Measurements from ENCODE around the gene SPOCD1.

The SPOCD1 gene

GRCh38 chr1:31754397-31754796, 61.4 kb downstream of the SPOCD1 start:
- DNase-seq: no peak

- DNase-seq: no peak
These were observed 62.0 kb downstream of the SPOCD1 start for GRCh38 chr1:31753707-31754349.

DNA sequence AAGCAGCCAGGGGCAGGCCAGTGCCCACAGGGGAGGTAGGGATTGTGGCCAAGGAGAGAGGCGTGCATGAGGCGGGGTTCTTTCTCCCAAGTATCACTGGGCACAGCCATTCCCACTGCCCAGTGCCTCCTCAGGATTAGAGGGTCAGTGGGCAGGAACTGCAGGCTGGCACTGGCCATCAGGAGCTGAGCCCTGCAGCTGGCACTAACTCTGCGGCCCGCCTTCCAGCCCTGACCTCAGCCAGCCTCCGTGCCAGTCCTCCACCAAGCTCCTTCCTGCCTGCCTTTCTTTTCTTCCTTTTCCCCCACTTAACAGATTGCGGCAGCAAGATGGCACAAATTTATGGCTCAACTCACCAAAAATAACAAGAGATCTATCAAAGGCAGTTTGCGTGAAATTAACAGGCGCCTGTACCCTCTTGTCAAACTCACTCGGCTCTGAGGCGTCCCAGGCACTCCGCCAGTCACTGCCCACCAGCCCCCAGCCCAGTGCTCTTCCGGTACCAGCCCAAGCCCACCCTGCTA, 62.8 kb downstream of the SPOCD1 start:
- no peak for DNase-seq

- DNase-seq: no peak
These were observed 63.6 kb downstream of the SPOCD1 start for GRCh38 chr1:31752258-31752657.

DNA sequence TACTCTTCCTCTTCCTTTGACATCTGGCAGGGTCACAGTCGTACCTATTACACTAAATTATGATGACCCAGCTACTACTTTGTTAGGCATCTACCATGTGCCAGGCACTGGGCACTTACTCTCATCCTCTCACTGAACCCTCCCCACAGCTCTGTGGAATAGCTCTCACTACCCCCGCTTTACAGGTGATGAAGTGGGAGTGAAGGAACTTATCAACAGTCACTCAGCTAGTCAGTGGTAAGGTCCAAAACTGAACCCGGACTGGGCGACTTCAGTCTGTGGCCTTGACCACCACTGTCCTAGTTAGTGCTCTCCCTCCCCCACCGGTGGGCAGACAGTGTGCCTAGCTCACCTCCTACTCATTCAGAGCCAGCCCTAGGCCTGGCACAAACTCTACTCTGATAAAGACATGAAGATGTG, 64.0 kb downstream of the SPOCD1 start:
- DNase-seq: no peak

DNA sequence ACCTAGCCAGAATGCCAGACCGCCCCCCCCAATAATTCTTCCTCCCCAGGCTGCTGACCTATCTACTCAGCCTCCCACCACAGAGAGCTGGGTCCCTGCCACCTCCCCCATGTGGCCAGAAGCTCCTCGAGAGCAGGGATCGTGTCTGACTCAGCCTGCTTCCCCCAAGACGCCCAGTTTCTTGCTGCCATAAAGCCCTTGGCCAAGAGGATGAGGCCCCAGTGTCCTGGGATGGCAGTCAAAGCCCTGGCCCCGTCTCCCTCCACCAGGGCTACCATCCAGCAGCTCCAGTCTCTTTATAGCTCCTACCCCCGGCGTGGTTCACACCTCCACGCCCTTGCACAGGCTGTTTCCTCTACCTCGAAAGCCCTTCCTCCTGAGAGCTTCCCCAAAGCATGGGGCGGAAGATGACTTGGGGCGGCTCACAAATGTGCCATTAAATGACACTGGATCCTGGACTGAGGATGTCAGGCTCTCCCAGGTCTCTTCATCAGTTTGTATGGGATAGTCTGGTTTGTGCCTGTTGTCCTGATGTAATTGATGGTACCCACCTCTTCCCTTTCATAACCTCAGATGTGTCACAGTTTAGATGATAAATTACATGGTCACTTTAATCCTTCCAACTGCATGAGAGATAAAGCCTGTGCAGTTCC, 64.8 kb downstream of the SPOCD1 start:
- DNase-seq: no peak

- no peak for DNase-seq
These were observed 65.8 kb downstream of the SPOCD1 start for GRCh38 chr1:31749785-31750735.

DNA sequence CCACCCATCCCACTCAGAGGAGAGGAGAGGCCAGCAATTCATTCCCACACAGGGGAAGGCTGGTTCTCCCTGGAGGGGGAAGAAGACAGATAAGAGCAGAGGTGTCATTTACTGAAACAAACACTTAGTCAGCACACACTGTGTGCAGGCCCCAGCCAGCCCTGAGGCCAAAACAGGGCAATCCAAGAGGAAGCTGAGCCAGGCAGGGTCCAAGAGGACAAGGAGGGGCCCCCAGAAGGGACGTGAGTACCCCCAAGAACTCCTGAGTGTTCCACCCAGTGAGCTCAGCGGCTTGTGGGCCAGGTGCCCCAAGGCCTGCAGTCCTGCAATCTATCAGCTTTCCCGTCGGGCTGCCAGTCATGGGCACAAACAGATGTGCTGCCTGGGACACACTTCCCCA, 67.5 kb downstream of the SPOCD1 start:
- DNase-seq: no peak

DNA sequence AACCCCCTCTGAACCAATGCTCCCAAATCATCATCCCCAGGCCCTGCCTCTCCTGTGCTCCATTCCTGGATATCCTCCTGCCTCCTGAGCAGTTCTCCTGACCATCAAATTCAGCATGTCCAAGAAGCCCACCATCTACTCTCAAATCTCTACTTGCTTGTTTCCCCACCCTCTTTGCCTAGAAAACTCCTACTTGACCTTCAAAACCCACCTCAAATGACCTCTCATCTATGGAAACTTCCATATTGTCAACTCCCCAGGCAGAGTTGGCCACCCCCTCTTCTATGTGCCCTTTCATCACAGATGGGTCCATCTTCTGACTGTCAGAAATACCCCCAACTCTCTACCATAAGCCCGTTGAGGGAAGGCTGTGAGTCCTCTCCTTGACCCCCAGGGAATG, 68.5 kb downstream of the SPOCD1 start:
- DNase-seq: no peak

GRCh38 chr1:31746687-31747086, 69.1 kb downstream of the SPOCD1 start:
- no peak for DNase-seq

DNA sequence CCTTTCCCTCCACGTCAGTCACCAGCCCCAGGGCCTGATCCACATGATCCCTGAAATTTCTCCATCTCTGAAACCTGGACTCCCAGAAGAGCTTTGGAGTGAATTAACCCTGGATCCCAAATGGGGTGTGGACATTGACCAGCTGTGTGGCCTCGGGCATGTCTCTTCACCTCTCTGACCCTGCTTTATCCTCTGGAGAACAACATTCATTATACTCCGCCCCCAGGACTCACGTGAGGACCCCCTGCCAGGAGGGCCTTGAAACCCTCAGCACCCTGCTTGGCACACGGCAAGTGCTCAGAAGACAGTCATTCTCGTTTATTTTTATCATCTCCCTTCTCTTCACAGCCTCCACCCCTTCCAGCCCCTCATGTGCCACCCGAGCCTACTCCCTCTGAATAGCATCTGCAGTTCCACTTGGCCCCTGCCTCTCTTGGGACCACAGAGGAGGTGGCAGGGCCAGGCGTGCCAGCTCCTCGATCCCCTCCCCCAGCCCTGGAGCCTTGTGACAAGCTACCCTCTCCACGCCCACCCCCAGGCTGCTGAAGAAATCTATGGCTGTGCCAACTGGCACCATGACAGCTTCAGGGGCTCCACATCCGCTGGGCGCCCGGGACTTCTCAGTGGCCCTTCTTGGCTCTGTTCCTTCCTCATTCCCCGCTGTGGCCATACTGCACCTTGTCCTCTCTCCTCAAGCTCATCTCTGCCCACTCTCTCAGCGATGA, 69.7 kb downstream of the SPOCD1 start:
- DNase-seq: no peak

- peak; percentile 37 for DNase-seq
These were observed 70.5 kb downstream of the SPOCD1 start for GRCh38 chr1:31745096-31745945.

DNA sequence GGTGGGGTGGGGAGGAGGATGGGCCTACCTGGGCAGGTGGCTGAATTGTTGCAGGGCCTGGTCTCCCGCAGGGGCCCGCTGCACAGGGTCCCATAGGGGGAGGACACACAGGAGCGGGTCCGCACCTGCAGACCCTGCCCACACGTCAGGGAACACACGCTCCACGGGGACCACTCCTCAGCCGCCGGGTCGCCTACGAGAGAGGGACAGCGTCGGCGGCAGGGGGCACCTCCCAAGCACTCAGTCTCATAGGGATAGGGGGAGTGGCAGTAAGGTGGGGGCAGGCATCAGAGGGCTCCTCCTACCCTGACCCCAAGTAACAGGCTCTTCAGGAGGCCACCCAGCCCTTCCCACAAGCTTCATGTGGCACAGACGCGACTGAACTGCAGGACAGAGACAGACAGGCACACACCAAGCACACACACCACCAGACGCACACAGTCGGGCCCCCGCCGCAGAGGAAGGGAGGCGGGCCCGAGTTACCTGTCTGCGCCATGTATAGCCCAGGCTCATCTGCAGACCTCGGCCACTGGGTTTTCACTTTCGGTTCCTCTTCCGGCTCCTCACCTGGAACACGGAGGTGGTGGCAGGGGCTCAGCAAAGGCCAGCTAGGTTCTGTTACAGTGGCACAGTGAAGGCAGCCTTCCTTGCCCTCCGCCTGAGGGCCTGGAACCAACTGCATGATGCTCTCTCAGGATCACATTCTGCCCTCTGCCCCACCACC, 71.5 kb downstream of the SPOCD1 start:
- no peak for DNase-seq

DNA sequence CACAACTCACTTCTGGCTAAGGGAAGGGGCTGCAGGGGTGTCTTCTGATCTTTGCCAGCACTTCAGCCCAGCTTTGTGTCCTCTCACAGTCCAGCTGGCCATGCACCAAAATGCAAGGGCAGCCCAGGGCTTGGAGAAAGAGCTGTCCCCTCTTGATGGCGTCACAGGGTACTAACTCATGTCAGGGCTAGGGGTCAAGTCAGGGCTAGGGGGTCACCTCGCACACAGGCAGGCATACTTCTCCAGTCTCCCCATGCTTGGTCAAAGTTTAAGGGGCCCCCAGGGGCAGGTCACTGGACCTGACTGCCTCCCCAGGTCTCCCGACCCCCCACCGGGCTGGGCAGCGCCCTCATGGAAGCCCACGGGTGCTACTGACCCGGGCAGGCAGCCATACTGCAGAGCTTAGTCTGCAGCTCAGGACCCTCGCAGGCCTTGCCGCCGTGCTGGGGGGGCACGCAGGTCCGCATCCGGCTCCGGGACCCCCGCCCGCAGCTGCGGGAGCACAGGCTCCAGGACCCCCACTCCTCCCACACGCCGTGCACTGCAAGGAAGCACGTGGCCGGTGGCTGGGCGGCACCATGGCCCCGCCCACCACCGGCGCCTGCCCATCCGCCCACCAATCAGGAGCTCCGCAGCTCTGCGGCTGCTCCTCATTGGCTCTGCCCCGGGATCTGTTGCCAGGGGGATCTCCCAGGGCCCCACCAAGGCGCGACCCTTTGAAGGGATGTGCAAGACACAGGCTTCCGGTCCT, 73.2 kb downstream of the SPOCD1 start:
- DNase-seq: no peak
